Mesothelial cell of epicardium (in vitro differentiated cells): ENCODE measurements around the gene NGLY1. TPM values are rescaled to one million over a fixed set of nuclear protein-coding genes. Genes with fewer than 3 reads are reported as not detected.

Source experiments
- DNase-seq, 2 experiments: peaks; one replicate each; pipeline ENCODE4 v3.0.0; 2021; ENCODE audit warnings: low spot score in 2 of 2; ENCODE audit not compliant: unreplicated experiment in 2 of 2
- H3K27ac Mint-ChIP-seq: 2 replicates; pipeline ENCODE4 v1.8.0; 2021; ENCODE audit warnings: mixed read lengths
- H3K27me3 Mint-ChIP-seq: 2 replicates; pipeline ENCODE4 v1.8.0; 2021; ENCODE audit warnings: low read depth, mixed read lengths
- H3K36me3 Mint-ChIP-seq: 2 replicates; pipeline ENCODE4 v1.8.0; 2021; ENCODE audit warnings: mixed read lengths
- H3K4me1 Mint-ChIP-seq: 2 replicates; pipeline ENCODE4 v1.8.0; 2021; ENCODE audit warnings: mixed read lengths
- H3K4me3 Mint-ChIP-seq: 2 replicates; pipeline ENCODE4 v1.8.0; 2021; ENCODE audit warnings: mild to moderate bottlenecking, moderate library complexity, mixed read lengths
- H3K9me3 Mint-ChIP-seq: 2 replicates; pipeline ENCODE4 v1.8.0; 2021; ENCODE audit warnings: mixed read lengths
- total RNA-seq: library from RNA; stranded (reverse); gene quantifications from 3 replicates; pipeline ENCODE4 v1.2.1, GENCODE V29; 2021
- TF ChIP-seq, protein P1 (sequence below): fragments of 200-600 bp; sonication (generic); IDR thresholded peaks from one replicate; pipeline ENCODE4 v1.5.0; 2021; ENCODE audit warnings: antibody characterized with exemption; ENCODE audit not compliant: unreplicated experiment

The NGLY1 gene
- total RNA-seq, 1 donor from 2014 or later, result 32.7 TPM

DNA sequence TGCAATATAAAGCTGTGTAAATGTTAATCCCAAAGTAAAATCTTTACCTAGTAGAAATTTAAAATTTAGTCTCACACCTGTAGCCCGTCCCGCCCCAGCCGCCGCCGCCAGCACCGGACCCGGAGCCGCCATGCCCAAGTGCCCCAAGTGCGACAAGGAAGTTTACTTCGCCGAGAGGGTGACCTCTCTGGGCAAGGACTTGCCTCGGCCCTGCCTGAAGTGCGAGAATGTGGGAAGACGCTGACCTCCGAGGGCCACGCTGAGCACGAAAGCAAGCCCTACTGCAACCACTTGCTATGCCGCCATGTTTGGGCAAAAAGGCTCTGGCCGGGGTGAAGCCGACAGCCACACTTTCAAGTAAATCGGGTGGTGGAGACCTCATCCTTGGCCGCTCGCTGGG, 96.5 kb downstream of the NGLY1 start:
- no peak overlapping the region for H3K4me3 Mint-ChIP-seq
- H3K27me3 Mint-ChIP-seq, result no peaks in the 10 kb centered on the region
- no peaks in the 10 kb centered on the region for H3K36me3 Mint-ChIP-seq
- no peaks in the 10 kb centered on the region for H3K9me3 Mint-ChIP-seq
- DNase-seq, result no peak
- TF ChIP-seq, protein P1, sequence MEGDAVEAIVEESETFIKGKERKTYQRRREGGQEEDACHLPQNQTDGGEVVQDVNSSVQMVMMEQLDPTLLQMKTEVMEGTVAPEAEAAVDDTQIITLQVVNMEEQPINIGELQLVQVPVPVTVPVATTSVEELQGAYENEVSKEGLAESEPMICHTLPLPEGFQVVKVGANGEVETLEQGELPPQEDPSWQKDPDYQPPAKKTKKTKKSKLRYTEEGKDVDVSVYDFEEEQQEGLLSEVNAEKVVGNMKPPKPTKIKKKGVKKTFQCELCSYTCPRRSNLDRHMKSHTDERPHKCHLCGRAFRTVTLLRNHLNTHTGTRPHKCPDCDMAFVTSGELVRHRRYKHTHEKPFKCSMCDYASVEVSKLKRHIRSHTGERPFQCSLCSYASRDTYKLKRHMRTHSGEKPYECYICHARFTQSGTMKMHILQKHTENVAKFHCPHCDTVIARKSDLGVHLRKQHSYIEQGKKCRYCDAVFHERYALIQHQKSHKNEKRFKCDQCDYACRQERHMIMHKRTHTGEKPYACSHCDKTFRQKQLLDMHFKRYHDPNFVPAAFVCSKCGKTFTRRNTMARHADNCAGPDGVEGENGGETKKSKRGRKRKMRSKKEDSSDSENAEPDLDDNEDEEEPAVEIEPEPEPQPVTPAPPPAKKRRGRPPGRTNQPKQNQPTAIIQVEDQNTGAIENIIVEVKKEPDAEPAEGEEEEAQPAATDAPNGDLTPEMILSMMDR, result no peak
- H3K4me1 Mint-ChIP-seq, result peaks cover 11% of the 10 kb centered on the region
- no peak overlapping the region for H3K27ac Mint-ChIP-seq

DNA sequence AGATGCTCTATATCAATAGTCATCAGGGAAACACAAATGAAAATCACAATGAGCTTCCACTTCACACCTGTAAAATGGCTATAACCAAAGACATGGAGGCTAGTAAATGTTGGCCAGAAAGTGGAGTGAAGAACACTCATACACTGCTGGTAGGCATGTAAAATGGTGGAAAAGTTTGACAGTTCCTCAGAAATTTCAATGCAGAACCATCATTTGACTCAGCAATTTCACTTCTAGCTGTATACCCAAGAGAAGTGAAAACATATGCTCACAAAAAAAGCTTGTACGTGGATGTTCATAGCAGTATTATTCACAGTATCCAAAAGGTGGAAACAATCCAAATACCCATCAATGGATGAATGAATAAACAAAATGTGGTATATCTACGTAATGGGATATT, 99.4 kb downstream of the NGLY1 start:
- H3K36me3 Mint-ChIP-seq, result no peaks in the 10 kb centered on the region
- TF ChIP-seq, protein P1, result no peak
- no peaks in the 10 kb centered on the region for H3K4me1 Mint-ChIP-seq
- H3K9me3 Mint-ChIP-seq, result no peaks in the 10 kb centered on the region
- H3K27ac Mint-ChIP-seq, result no peak overlapping the region
- DNase-seq, result no peak
- H3K4me3 Mint-ChIP-seq, result no peak overlapping the region
- H3K27me3 Mint-ChIP-seq, result no peaks in the 10 kb centered on the region

DNA sequence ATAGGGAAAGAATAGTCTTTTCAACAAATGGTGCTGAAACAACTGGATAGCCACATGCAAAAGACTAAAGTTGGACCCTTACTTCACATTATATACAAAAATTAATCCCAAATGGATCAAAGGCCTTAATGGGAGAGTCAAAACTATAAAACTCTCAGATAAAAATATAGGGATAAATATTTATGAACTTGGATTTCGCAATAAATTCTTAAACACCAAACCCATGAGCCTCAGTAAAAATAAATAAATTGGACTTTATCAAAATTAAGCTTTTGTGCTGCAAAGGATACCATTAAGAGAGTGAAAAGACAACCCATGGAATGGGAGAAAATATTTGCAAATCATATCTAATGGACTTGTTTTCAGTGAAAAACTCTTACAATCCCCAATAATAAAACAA, 99.8 kb downstream of the NGLY1 start:
- TF ChIP-seq, protein P1, result no peak
- Mint-ChIP-seq H3K9me3 (no peaks in the 10 kb centered on the region), H3K36me3 (no peaks in the 10 kb centered on the region), H3K4me1 (no peaks in the 10 kb centered on the region), H3K27me3 (no peaks in the 10 kb centered on the region), H3K27ac (no peak overlapping the region), H3K4me3 (no peak overlapping the region)
- DNase-seq, result no peak

DNA sequence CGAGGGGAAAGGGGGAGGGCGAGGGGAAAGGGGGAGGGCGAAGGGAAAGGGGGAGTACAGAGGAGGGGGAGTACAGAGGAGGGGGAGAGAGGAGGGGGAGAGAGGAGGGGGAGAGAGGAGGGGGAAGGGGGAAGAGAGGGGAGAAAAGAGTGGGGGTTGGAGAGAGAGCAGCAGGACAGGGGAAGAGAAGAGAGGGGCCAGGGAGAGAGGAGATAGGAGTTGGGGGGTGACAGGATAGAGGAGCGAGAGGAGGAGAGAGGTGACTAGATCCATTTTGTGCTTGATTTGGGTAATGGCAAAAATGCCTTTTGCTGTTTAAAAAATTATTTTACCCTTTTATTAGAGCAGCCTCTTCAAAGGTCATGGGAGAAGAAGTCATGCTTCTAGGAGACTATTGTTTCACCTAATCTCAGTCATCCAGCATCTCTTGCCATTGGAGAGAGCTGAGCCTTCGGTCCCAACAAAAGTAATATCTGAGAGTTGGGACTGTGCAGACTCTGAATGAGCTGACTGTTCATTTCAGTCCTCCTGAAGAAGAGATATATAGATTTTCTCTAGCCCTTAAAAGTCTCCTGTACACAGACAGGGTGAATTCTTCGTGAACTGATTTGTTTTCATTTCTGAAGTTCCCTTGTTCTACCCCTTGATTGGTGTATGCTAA, 103.5 kb downstream of the NGLY1 start:
- Mint-ChIP-seq H3K27ac (no peak overlapping the region), H3K4me1 (no peaks in the 10 kb centered on the region), H3K9me3 (no peaks in the 10 kb centered on the region), H3K36me3 (no peaks in the 10 kb centered on the region), H3K4me3 (no peak overlapping the region), H3K27me3 (no peaks in the 10 kb centered on the region)
- no peak for DNase-seq
- TF ChIP-seq, protein P1, result no peak

DNA sequence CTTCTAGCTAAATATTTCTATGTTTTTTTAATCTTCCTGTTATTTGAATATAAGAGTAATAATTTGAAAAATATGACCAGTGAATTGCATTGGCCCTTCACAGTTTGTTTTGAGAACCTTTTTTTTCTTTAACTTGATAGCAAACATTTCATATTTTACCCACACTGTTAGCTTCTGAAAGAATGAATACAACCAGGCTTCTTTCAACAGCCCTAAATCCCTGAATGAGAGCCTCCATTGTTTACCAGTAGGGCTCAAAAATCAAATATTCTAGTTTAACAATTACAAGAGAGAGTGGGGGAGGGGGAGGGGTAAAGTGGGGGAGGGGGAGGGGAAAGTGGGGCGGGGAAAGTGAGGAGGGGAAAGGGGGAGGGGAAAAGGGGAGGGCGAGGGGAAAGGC, 104.1 kb downstream of the NGLY1 start:
- Mint-ChIP-seq H3K4me1 (no peaks in the 10 kb centered on the region), H3K27ac (no peak overlapping the region), H3K36me3 (no peaks in the 10 kb centered on the region), H3K27me3 (no peaks in the 10 kb centered on the region), H3K9me3 (no peaks in the 10 kb centered on the region), H3K4me3 (no peak overlapping the region)
- TF ChIP-seq, protein P1, result no peak
- DNase-seq, result no peak

DNA sequence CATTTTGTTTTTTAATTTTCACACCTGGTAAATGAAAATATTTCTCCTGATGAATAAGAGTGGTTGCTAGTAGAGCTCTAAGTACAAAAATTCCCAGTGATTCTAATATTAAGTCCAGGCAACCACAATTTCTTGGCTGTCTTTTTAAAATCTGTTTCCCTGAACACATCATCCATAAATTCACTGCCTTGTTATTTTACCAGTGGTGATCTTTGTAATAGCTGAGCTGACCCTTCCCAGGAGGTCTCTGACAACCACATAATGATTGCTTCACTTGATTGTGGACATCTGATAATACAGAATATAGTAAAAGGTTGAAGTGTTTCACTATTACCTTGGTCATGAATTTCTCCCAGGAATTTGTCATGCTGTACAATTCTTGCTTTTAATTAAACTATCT, 104.7 kb downstream of the NGLY1 start:
- TF ChIP-seq, protein P1, result no peak
- Mint-ChIP-seq H3K4me3 (no peak overlapping the region), H3K4me1 (no peaks in the 10 kb centered on the region), H3K9me3 (no peaks in the 10 kb centered on the region), H3K27ac (no peak overlapping the region), H3K36me3 (no peaks in the 10 kb centered on the region), H3K27me3 (no peaks in the 10 kb centered on the region)
- DNase-seq, result no peak
